Upper lobe of right lung (tissue), 1 donor: ENCODE data around the gene CPLX1. TPM values are rescaled to one million over a fixed set of nuclear protein-coding genes. Genes with fewer than 3 reads are reported as not detected.

Source experiments
- ATAC-seq: fragments of 200-7000 bp; cut with Tn5 transposase; one replicate; pipeline ENCODE4 v1.9.1; 2020; ENCODE audit warnings: mild to moderate bottlenecking, moderate library complexity
- DNase-seq: peaks from one replicate; pipeline ENCODE4 v3.0.0-alpha.2; 2020
- H3K27ac ChIP-seq: fragments of 200-600 bp; one replicate; pipeline ENCODE4 v1.8.0; 2022
- H3K27me3 ChIP-seq: fragments of 200-600 bp; one replicate; pipeline ENCODE4 v1.8.0; 2022; ENCODE audit warnings: mild to moderate bottlenecking
- H3K36me3 ChIP-seq: fragments of 200-600 bp; one replicate; pipeline ENCODE4 v1.8.0; 2022
- H3K4me1 ChIP-seq: fragments of 200-600 bp; one replicate; pipeline ENCODE4 v1.8.0; 2022
- H3K4me3 ChIP-seq: fragments of 200-600 bp; one replicate; pipeline ENCODE4 v1.8.0; 2022; ENCODE audit warnings: mild to moderate bottlenecking
- H3K9me3 ChIP-seq: fragments of 200-600 bp; one replicate; pipeline ENCODE4 v1.8.0; 2022
- CTCF ChIP-seq: fragments of 200-600 bp; IDR thresholded peaks from one replicate; pipeline ENCODE4 v1.8.0; 2022; ENCODE audit warnings: antibody characterized with exemption
- intact Hi-C: fragments of 100-400 bp; cut with DNase I; formaldehyde crosslinking; loops from one replicate; pipeline ENCODE4 v1.11.0; 2022
- total RNA-seq: library from RNA; stranded (reverse); fragmentation: NEBNext Ultra II Directional; extraction: Animal tissue kit (Norgen Biotek cat#: 25700); gene quantifications from one replicate; pipeline ENCODE4 v1.2.1, GENCODE V29; 2021
- donor health status: DM: no; HTN: yes; CAD: no; lungs with severe emphysema.

Gene CPLX1
- total RNA-seq, 1 donor from 2014 or later, result 5.2 TPM

GRCh38 chr4:870951-871350, 45.0 kb upstream of the CPLX1 start:
- no peak for ATAC-seq
- Histone ChIP-seq H3K4me1 (no peaks in the 10 kb centered on the region), H3K27me3 (no peaks in the 10 kb centered on the region), H3K36me3 (peaks cover 65% of the 10 kb centered on the region), H3K9me3 (no peaks in the 10 kb centered on the region), H3K4me3 (no peak overlapping the region), H3K27ac (no peak overlapping the region)
- DNase-seq, result no peak
- intact Hi-C loops, result no loop called here
- no peak for TF ChIP-seq CTCF

- Histone ChIP-seq H3K4me1 (no peaks in the 10 kb centered on the region), H3K27ac (no peak overlapping the region), H3K4me3 (no peak overlapping the region), H3K36me3 (peaks cover 63% of the 10 kb centered on the region), H3K27me3 (no peaks in the 10 kb centered on the region), H3K9me3 (no peaks in the 10 kb centered on the region)
- intact Hi-C loops, result no loop called here
- no peak for TF ChIP-seq CTCF
- ATAC-seq (no peak), DNase-seq (no peak)
Observed at GRCh38 chr4:869776-870175, 43.8 kb upstream of the CPLX1 start.

GRCh38 chr4:868421-868820, 42.5 kb upstream of the CPLX1 start:
- Histone ChIP-seq H3K27ac (no peak overlapping the region), H3K36me3 (peaks cover 64% of the 10 kb centered on the region), H3K4me1 (no peaks in the 10 kb centered on the region), H3K4me3 (no peak overlapping the region), H3K9me3 (no peaks in the 10 kb centered on the region), H3K27me3 (no peaks in the 10 kb centered on the region)
- ATAC-seq (no peak), DNase-seq (no peak)
- TF ChIP-seq CTCF, result no peak
- intact Hi-C loops, result no loop called here

GRCh38 chr4:867526-868250, 41.8 kb upstream of the CPLX1 start:
- no peak overlapping the region for H3K27ac ChIP-seq
- no peaks in the 10 kb centered on the region for H3K4me1 ChIP-seq
- ATAC-seq, result no peak
- no peaks in the 10 kb centered on the region for H3K27me3 ChIP-seq
- intact Hi-C loops, result no loop called here
- TF ChIP-seq CTCF, result no peak
- no peak overlapping the region for H3K4me3 ChIP-seq
- H3K36me3 ChIP-seq, result peaks cover 71% of the 10 kb centered on the region
- H3K9me3 ChIP-seq, result no peaks in the 10 kb centered on the region
- DNase-seq, result no peak

- Histone ChIP-seq H3K4me1 (no peaks in the 10 kb centered on the region), H3K36me3 (peaks cover 75% of the 10 kb centered on the region), H3K9me3 (no peaks in the 10 kb centered on the region), H3K4me3 (no peak overlapping the region), H3K27ac (no peak overlapping the region), H3K27me3 (no peaks in the 10 kb centered on the region)
- ATAC-seq (no peak), DNase-seq (no peak)
- TF ChIP-seq CTCF, result no peak
- intact Hi-C loops, result no loop called here
Observed at GRCh38 chr4:866761-867390, 40.9 kb upstream of the CPLX1 start.
